Neural progenitor cell (in vitro differentiated cells): ENCODE measurements around the gene INHBB. TPM values are rescaled to one million over a fixed set of nuclear protein-coding genes. Genes with fewer than 3 reads are reported as not detected.

Source experiments
- DNase-seq: peaks from one replicate; pipeline ENCODE4 v3.0.0-alpha.2; 2016; ENCODE audit warnings: low spot score
- H2AFZ ChIP-seq: fragments of 200-600 bp; sonication (generic); replicated peaks from 2 replicates; pipeline ENCODE4 v1.6.1; 2016; ENCODE audit warnings: antibody characterized with exemption
- H3F3A ChIP-seq: fragments of 200-600 bp; sonication (generic); 2 replicates; pipeline ENCODE4 v1.6.1; 2016; ENCODE audit warnings: antibody characterized with exemption, low read depth
- H3K27ac ChIP-seq: fragments of 200-600 bp; sonication (generic); 2 replicates; pipeline ENCODE4 v1.5.1; 2016; ENCODE audit warnings: mild to moderate bottlenecking
- H3K27me3 ChIP-seq: fragments of 200-600 bp; sonication (generic); 2 replicates; pipeline ENCODE4 v1.6.1; 2016; ENCODE audit warnings: mild to moderate bottlenecking, moderate library complexity
- H3K36me3 ChIP-seq: fragments of 200-600 bp; sonication (generic); 2 replicates; pipeline ENCODE4 v1.5.1; 2016
- H3K4me1 ChIP-seq: fragments of 200-600 bp; sonication (generic); 2 replicates; pipeline ENCODE4 v1.6.1; 2016; ENCODE audit warnings: mixed run types
- H3K4me2 ChIP-seq: fragments of 200-600 bp; sonication (generic); 2 replicates; pipeline ENCODE4 v1.6.1; 2016
- H3K4me3 ChIP-seq: fragments of 200-600 bp; sonication (generic); 2 replicates; pipeline ENCODE4 v1.5.1; 2016
- H3K79me2 ChIP-seq: fragments of 200-600 bp; sonication (generic); 2 replicates; pipeline ENCODE4 v1.6.1; 2016; ENCODE audit warnings: low read depth
- H3K9ac ChIP-seq: fragments of 200-600 bp; sonication (generic); 2 replicates; pipeline ENCODE4 v1.6.1; 2016
- H3K9me3 ChIP-seq: fragments of 200-600 bp; sonication (generic); 2 replicates; pipeline ENCODE4 v1.5.1; 2016; ENCODE audit warnings: low read depth
- H4K20me1 ChIP-seq: fragments of 200-600 bp; sonication (generic); 2 replicates; pipeline ENCODE4 v1.6.1; 2016; ENCODE audit warnings: low read depth
- H3K27ac Mint-ChIP-seq: 3 replicates; pipeline ENCODE4 v1.8.0; 2021; ENCODE audit warnings: mixed read lengths
- H3K27me3 Mint-ChIP-seq: 2 replicates; pipeline ENCODE4 v1.8.0; 2022; ENCODE audit warnings: low read depth, mild to moderate bottlenecking, inconsistent platforms, moderate library complexity, mixed read lengths; ENCODE audit not compliant: insufficient read depth
- H3K36me3 Mint-ChIP-seq: 3 replicates; pipeline ENCODE4 v1.8.0; 2021; ENCODE audit warnings: mixed read lengths
- H3K4me1 Mint-ChIP-seq: 3 replicates; pipeline ENCODE4 v1.8.0; 2021; ENCODE audit warnings: mixed read lengths
- H3K4me3 Mint-ChIP-seq: 3 replicates; pipeline ENCODE4 v1.8.0; 2021; ENCODE audit warnings: mild to moderate bottlenecking, moderate library complexity, mixed read lengths
- H3K9me3 Mint-ChIP-seq: 3 replicates; pipeline ENCODE4 v1.8.0; 2020; ENCODE audit warnings: mixed read lengths
- CTCF ChIP-seq: fragments of 200-600 bp; sonication (generic); IDR thresholded peaks from 2 replicates; pipeline ENCODE4 v1.5.1; 2017; ENCODE audit warnings: antibody characterized with exemption, mild to moderate bottlenecking
- EZH2 ChIP-seq: fragments of 200-600 bp; sonication (generic); IDR thresholded peaks from 2 replicates; pipeline ENCODE4 v1.6.1; 2017; ENCODE audit warnings: antibody characterized with exemption, mild to moderate bottlenecking, moderate library complexity
- EZH2phosphoT487 ChIP-seq: fragments of 200-600 bp; sonication (generic); IDR thresholded peaks from 2 replicates; pipeline ENCODE4 v1.6.1; 2017; ENCODE audit warnings: antibody characterized with exemption
- total RNA-seq: library from RNA; depleted of rRNA; stranded (reverse); fragments of >200 nt; gene quantifications from 2 replicates; pipeline ENCODE4 v1.2.3, GENCODE V29; 2015; ENCODE audit warnings: low replicate concordance

INHBB gene
- total RNA-seq, 1 donor from 2014 or later, result not detected

GRCh38 chr2:120376101-120376500, 30.2 kb downstream of the INHBB start:
- DNase-seq, result no peak
- Histone ChIP-seq H3K9me3 (no peaks in the 10 kb centered on the region), H3K4me3 (no peak overlapping the region), H3K9ac (no peak overlapping the region), H3K79me2 (no peaks in the 10 kb centered on the region), H3K27ac (no peak overlapping the region), H3K27me3 (peaks cover 20% of the 10 kb centered on the region), H3K36me3 (no peaks in the 10 kb centered on the region), H3K4me1 (peaks cover 16% of the 10 kb centered on the region), H2AFZ (no peak overlapping the region), H3F3A (peaks cover 18% of the 10 kb centered on the region), H3K4me2 (no peak overlapping the region), H4K20me1 (peaks cover 14% of the 10 kb centered on the region)
- peaks cover 26% of the 10 kb centered on the region for H3K27me3 Mint-ChIP-seq
- H3K9me3 Mint-ChIP-seq, result no peaks in the 10 kb centered on the region
- H3K27ac Mint-ChIP-seq, result no peak overlapping the region
- no peak for TF ChIP-seq EZH2
- TF ChIP-seq CTCF, result no peak
- TF ChIP-seq EZH2phosphoT487, result no peak
- H3K4me1 Mint-ChIP-seq, result peaks cover 9% of the 10 kb centered on the region
- H3K36me3 Mint-ChIP-seq, result no peaks in the 10 kb centered on the region
- H3K4me3 Mint-ChIP-seq, result no peak overlapping the region

- H3K9me3 Mint-ChIP-seq, result no peaks in the 10 kb centered on the region
- H3K4me1 Mint-ChIP-seq, result peaks cover 9% of the 10 kb centered on the region
- Histone ChIP-seq H3K4me3 (no peak overlapping the region), H2AFZ (no peak overlapping the region), H3K4me2 (no peak overlapping the region), H3F3A (peaks cover 18% of the 10 kb centered on the region), H3K27ac (no peak overlapping the region), H3K4me1 (peaks cover 16% of the 10 kb centered on the region), H4K20me1 (peaks cover 13% of the 10 kb centered on the region), H3K79me2 (no peaks in the 10 kb centered on the region), H3K9ac (no peak overlapping the region), H3K9me3 (no peaks in the 10 kb centered on the region), H3K27me3 (peaks cover 14% of the 10 kb centered on the region), H3K36me3 (no peaks in the 10 kb centered on the region)
- peaks cover 26% of the 10 kb centered on the region for H3K27me3 Mint-ChIP-seq
- no peak for DNase-seq
- H3K4me3 Mint-ChIP-seq, result peak overlapping the region; percentile 39
- no peak overlapping the region for H3K27ac Mint-ChIP-seq
- TF ChIP-seq EZH2, result no peak
- no peak for TF ChIP-seq EZH2phosphoT487
- TF ChIP-seq CTCF, result no peak
- H3K36me3 Mint-ChIP-seq, result no peaks in the 10 kb centered on the region
These were observed 31.0 kb downstream of the INHBB start for GRCh38 chr2:120376679-120377640.

- Mint-ChIP-seq H3K27ac (no peak overlapping the region), H3K9me3 (no peaks in the 10 kb centered on the region), H3K4me1 (peaks cover 9% of the 10 kb centered on the region), H3K36me3 (no peaks in the 10 kb centered on the region), H3K4me3 (no peak overlapping the region), H3K27me3 (peaks cover 26% of the 10 kb centered on the region)
- peaks cover 7% of the 10 kb centered on the region for H4K20me1 ChIP-seq
- no peak overlapping the region for H3K9ac ChIP-seq
- DNase-seq, result no peak
- no peaks in the 10 kb centered on the region for H3K79me2 ChIP-seq
- H3K4me2 ChIP-seq, result no peak overlapping the region
- peaks cover 6% of the 10 kb centered on the region for H3K27me3 ChIP-seq
- H3K36me3 ChIP-seq, result no peaks in the 10 kb centered on the region
- no peak overlapping the region for H2AFZ ChIP-seq
- H3K4me3 ChIP-seq, result no peak overlapping the region
- peaks cover 10% of the 10 kb centered on the region for H3K4me1 ChIP-seq
- H3K9me3 ChIP-seq, result no peaks in the 10 kb centered on the region
- no peak overlapping the region for H3K27ac ChIP-seq
- H3F3A ChIP-seq, result peaks cover 8% of the 10 kb centered on the region
- TF ChIP-seq EZH2, result no peak
- no peak for TF ChIP-seq EZH2phosphoT487
- TF ChIP-seq CTCF, result no peak
These were observed 32.7 kb downstream of the INHBB start for GRCh38 chr2:120378605-120379004.
